Cerebellar nuclear complex (tissue), 1 donor: ENCODE data around the gene LASP1.
"Not testable (repeated sequence)": the region's sequence is repeated elsewhere in the genome, so short reads cannot be mapped to it uniquely, and the experiment has no call there.

ENCODE experiments used
- DNase-seq, 2 experiments: peaks; one replicate each; lab custom pipeline; 2025; lab: John Stamatoyannopoulos, UW

Gene LASP1

GRCh38 chr17:38869526-38870258 lies at the start of gene LASP1:
LASP1 (plus strand) TSS chr17:38870058; CDS start chr17:38870190, 132 bp downstream.
- peak in 1 of 2 experiments; percentile 68 for DNase-seq

- peak; percentile 46 to 77 for DNase-seq
Observed at GRCh38 chr17:38824899-38825761, 44.7 kb upstream of the LASP1 start, which contains the start of gene CWC25. CWC25 (minus strand) TSS chr17:38825321; CDS start chr17:38825183, 138 bp downstream.

GRCh38 chr17:38825762-38826247 lies 44.1 kb upstream of the LASP1 start:
- no peak for DNase-seq

GRCh38 chr17:38844261-38844757 lies 25.5 kb upstream of the LASP1 start:
- no peak for DNase-seq

GRCh38 chr17:38848557-38848891 lies 21.3 kb upstream of the LASP1 start:
- DNase-seq, result no peak

- DNase-seq, result no peak
Observed at GRCh38 chr17:38848939-38849605, 20.8 kb upstream of the LASP1 start.

- DNase-seq, result no peak
Observed at GRCh38 chr17:38850374-38850773, 19.5 kb upstream of the LASP1 start.

- no peak for DNase-seq
Observed at GRCh38 chr17:38851434-38851833, 18.4 kb upstream of the LASP1 start.

GRCh38 chr17:38852771-38853291 lies 17.0 kb upstream of the LASP1 start:
- no peak for DNase-seq

GRCh38 chr17:38853292-38854219 lies 16.3 kb upstream of the LASP1 start, which contains the start of gene RPL23:
RPL23 (minus strand) TSS chr17:38853721; CDS start chr17:38853710, 11 bp downstream.
- peak in 1 of 2 experiments; percentile 83 for DNase-seq

- not testable (repeated sequence) for DNase-seq
Observed at GRCh38 chr17:38855101-38855714, 14.7 kb upstream of the LASP1 start.

GRCh38 chr17:38857271-38857670 lies 12.6 kb upstream of the LASP1 start:
- no peak for DNase-seq

GRCh38 chr17:38861399-38861843 lies 8.4 kb upstream of the LASP1 start:
- DNase-seq, result no peak

GRCh38 chr17:38864636-38865398 lies 5.0 kb upstream of the LASP1 start:
- DNase-seq, result no peak

- peak in 1 of 2 experiments; percentile 58 for DNase-seq
Observed at GRCh38 chr17:38867179-38867967, 2.5 kb upstream of the LASP1 start.

GRCh38 chr17:38867968-38868816 lies 1.7 kb upstream of the LASP1 start:
- peak in 1 of 2 experiments; percentile 20 for DNase-seq

- DNase-seq, result peak; percentile 24 to 63
Observed at GRCh38 chr17:38868817-38869525, 887 bp upstream of the LASP1 start.
